Measurements from ENCODE around the gene TRIO. TPM values are rescaled to one million over a fixed set of nuclear protein-coding genes. Genes with fewer than 3 reads are reported as not detected.

Gene TRIO
- total RNA-seq, 4 donors from 2014 or later, result 67.4 to 103 (median 94.7) TPM

DNA sequence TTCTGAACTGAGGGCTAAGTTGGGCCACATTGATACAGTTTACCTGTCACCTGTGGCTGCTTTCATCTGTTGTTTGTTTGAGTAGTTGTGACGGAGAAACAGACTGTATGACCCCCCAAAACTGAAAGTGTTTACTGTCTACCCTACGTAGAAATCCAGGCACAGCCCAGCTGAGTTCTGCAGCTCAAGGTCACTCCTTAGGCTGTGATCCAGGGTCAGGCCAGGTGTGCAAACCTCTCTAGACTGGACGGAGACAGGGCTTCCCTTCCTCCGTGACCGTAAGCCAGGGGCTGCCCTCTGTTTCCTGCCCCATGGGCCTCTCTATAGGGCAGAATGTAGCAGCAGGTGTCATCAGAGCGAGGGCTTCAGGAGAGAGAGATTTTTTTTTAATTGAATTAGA lies 230.5 kb downstream of the TRIO start:
- intact Hi-C loops (cut with DNase I), result no loop called here
- H3K27me3 ChIP-seq, result no peaks in the 10 kb centered on the region
- H3K9me3 ChIP-seq, result no peaks in the 10 kb centered on the region
- H3K4me3 ChIP-seq (replicated peaks in 1 of 3), result no peak overlapping the region
- TF ChIP-seq, protein P1, sequence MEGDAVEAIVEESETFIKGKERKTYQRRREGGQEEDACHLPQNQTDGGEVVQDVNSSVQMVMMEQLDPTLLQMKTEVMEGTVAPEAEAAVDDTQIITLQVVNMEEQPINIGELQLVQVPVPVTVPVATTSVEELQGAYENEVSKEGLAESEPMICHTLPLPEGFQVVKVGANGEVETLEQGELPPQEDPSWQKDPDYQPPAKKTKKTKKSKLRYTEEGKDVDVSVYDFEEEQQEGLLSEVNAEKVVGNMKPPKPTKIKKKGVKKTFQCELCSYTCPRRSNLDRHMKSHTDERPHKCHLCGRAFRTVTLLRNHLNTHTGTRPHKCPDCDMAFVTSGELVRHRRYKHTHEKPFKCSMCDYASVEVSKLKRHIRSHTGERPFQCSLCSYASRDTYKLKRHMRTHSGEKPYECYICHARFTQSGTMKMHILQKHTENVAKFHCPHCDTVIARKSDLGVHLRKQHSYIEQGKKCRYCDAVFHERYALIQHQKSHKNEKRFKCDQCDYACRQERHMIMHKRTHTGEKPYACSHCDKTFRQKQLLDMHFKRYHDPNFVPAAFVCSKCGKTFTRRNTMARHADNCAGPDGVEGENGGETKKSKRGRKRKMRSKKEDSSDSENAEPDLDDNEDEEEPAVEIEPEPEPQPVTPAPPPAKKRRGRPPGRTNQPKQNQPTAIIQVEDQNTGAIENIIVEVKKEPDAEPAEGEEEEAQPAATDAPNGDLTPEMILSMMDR (IDR thresholded peaks at IDR 0.05), result no peak
- TF ChIP-seq POLR2A (IDR thresholded peaks at IDR 0.05), result no peak
- no peak overlapping the region for H3K27ac ChIP-seq
- no peaks in the 10 kb centered on the region for H3K4me1 ChIP-seq
- DNase-seq, result no peak
- H3K36me3 ChIP-seq, result peaks cover 31% of the 10 kb centered on the region in 2 donors
- WGBS, 2 donors, result 86 to 95% methylated on average over 6 of the region's 6 CpGs

DNA sequence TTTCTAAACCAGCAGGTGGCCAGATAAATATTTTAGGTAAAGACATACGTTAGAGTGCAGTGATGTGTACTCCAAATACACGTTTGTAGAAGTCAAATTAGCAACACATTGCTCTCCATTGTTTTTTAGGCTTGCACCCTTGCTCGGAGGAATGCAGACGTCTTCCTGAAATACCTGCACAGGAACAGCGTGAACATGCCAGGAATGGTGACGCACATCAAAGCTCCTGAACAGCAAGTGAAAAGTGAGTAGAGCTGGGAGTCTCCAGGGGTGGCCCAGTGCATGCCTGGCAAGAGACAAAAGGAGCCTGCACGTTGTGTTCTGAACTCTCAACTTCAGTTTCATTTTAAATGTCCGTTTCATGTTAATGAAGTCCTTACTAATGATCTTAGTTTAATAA lies 231.0 kb downstream of the TRIO start:
- Histone ChIP-seq H3K4me1 (no peaks in the 10 kb centered on the region), H3K4me3 (replicated peaks in 1 of 3) (no peak overlapping the region), H3K27ac (no peak overlapping the region), H3K9me3 (no peaks in the 10 kb centered on the region), H3K27me3 (no peaks in the 10 kb centered on the region), H3K36me3 (peaks cover 27 to 31% of the 10 kb centered on the region in 2 donors)
- TF ChIP-seq, protein P1 (IDR thresholded peaks at IDR 0.05), result no peak
- TF ChIP-seq POLR2A (IDR thresholded peaks at IDR 0.05), result no peak
- intact Hi-C loops (cut with DNase I), result no loop called here
- WGBS, 2 donors, result 73 to 78% methylated on average over 8 of the region's 8 CpGs
- peak; percentile 55 to 56 for DNase-seq

DNA sequence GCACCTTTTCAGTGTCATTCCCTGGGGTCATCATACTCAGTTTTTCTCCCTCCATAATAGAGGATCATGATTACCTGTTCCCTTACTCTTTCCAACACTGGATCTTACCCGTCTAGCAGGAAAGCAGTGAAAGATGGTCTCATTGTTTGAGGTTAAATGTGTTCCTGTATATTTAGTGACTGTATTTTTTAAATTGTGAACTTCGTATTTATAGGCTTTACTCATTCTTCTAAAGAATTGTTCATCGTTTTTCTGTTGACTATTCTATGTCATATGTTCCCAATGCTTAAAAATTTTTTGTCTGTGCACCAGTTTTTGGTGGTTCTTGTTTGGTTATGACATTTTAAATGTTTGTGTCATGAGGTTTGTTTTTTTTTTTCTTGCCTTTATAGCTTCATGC lies 233.6 kb downstream of the TRIO start:
- H3K4me1 ChIP-seq, result no peaks in the 10 kb centered on the region
- 92 to 95% methylated on average over 3 of the region's 3 CpGs for WGBS, 2 donors
- peaks cover 23 to 27% of the 10 kb centered on the region in 2 donors for H3K36me3 ChIP-seq
- no peaks in the 10 kb centered on the region for H3K9me3 ChIP-seq
- intact Hi-C loops (cut with DNase I), result no loop called here
- H3K4me3 ChIP-seq (replicated peaks in 1 of 3), result no peak overlapping the region
- H3K27me3 ChIP-seq, result no peaks in the 10 kb centered on the region
- DNase-seq, result no peak
- no peak overlapping the region for H3K27ac ChIP-seq
- no peak for TF ChIP-seq POLR2A (IDR thresholded peaks at IDR 0.05)
- TF ChIP-seq, protein P1 (IDR thresholded peaks at IDR 0.05), result no peak

DNA sequence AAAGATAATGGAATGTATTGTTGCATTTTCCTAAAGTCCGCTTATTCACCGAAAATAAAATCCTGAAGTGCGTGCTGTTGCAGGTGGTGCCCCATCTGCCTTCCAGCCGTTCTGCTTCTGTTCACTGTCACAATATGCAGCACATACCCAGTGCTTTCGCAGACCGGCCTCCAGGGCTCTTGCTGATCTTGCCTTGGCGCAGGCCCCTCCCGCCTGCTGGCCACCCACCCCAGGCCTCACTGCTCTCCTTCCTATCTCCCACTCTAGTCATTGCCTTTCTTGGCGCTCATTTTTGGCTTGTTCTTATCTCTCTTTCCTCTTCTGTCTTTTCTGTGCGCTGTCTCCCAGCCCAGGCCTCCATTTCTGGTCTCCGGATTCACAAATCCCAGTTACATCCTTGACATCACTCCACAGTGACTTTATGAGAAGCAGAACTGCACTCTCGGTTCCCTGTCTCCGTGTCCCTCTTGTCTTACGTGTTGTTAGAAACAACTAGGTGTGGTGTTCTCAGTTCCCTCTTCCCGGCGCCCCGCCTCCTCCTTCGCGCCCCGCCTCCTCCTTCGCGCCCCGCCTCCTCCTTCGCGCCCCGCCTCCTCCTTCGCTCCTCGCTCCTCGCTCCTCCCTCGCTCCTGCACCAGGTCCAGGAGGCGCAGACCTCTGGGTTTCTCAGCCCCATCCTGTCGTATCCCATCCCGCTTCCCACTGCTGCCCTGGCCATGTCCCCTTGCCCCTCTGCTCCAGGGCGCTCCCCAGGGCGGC lies 236.8 kb downstream of the TRIO start:
- WGBS, 2 donors, result 86 to 89% methylated on average over 34 of the region's 35 CpGs
- H3K27ac ChIP-seq, result no peak overlapping the region

DNA sequence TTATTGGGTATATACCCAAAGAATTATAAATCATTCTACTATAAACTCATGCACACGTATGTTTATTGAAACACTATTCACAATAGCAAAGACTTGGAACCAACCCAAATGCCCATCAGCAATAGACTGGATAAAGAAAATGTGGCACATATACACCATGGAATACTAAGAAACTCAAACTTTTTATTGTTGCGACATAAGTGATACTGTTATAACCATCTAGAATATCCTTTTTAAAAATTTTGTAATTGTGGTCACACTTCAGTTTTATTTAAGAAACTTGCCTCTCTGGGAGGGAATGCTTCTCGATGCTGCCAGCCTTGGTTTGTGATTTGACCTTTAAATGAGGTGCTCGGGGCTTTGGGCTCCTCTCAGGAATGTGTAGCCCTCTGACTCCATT lies 237.6 kb downstream of the TRIO start:
- intact Hi-C loops (cut with DNase I), result no loop called here
- H3K4me3 ChIP-seq (replicated peaks in 1 of 3), result no peak overlapping the region
- TF ChIP-seq, protein P1 (IDR thresholded peaks at IDR 0.05), result no peak
- no peak for TF ChIP-seq POLR2A (IDR thresholded peaks at IDR 0.05)
- no peak for DNase-seq
- peaks cover 22% of the 10 kb centered on the region in 2 donors for H3K36me3 ChIP-seq
- no peak overlapping the region for H3K27ac ChIP-seq
- peaks cover 0 to 7% of the 10 kb centered on the region in 2 donors for H3K4me1 ChIP-seq
- H3K27me3 ChIP-seq, result no peaks in the 10 kb centered on the region
- H3K9me3 ChIP-seq, result no peaks in the 10 kb centered on the region
- WGBS, 2 donors, result 80 to 93% methylated on average over 4 of the region's 4 CpGs

More for the DNA sequence above, 236.8 kb downstream of the TRIO start:
- H3K4me3 ChIP-seq (replicated peaks in 1 of 3), result no peak overlapping the region
- H3K36me3 ChIP-seq, result peaks cover 22% of the 10 kb centered on the region in 2 donors
- intact Hi-C loops (cut with DNase I), result no loop called here
- no peaks in the 10 kb centered on the region for H3K27me3 ChIP-seq
- TF ChIP-seq POLR2A (IDR thresholded peaks at IDR 0.05), result no peak
- TF ChIP-seq, protein P1 (IDR thresholded peaks at IDR 0.05), result no peak
- H3K9me3 ChIP-seq, result no peaks in the 10 kb centered on the region
- peaks cover 0 to 7% of the 10 kb centered on the region in 2 donors for H3K4me1 ChIP-seq
- DNase-seq, result no peak
